Activated CD4-positive, alpha-beta T cell treated with anti-CD3 and anti-CD28 coated beads for 36 hours (primary cell): ENCODE measurements around the gene BCL7A. TPM values are rescaled to one million over a fixed set of nuclear protein-coding genes. Genes with fewer than 3 reads are reported as not detected.
A peak's percentile ranks its signal among the peaks of the same experiment; 100 is the strongest.
"Not testable (repeated sequence)": the region's sequence is repeated elsewhere in the genome, so short reads cannot be mapped to it uniquely, and the experiment has no call there.

Experiments
- ATAC-seq: fragments of 200-7000 bp; cut with Tn5 transposase; one replicate; pipeline ENCODE4 v1.10.0; 2021; ENCODE audit warnings: mild to moderate bottlenecking, moderate library complexity
- CTCF ChIA-PET: fragments of 350-600 bp; sonication (Branson Sonifier 250); formaldehyde crosslinking; loops from one replicate; lab custom pipeline; 2021; ENCODE audit warnings: antibody characterized with exemption; lab: Charles Lee
- POLR2A ChIA-PET: fragments of 350-600 bp; sonication (Branson Sonifier 250); formaldehyde crosslinking; loops from one replicate; lab custom pipeline; 2021; ENCODE audit warnings: antibody characterized with exemption, inconsistent platforms; lab: Charles Lee
- DNase-seq: peaks from one replicate; pipeline ENCODE4 v3.0.0-alpha.2; 2020
- H3K27ac Mint-ChIP-seq: one replicate; pipeline ENCODE4 v1.8.0; 2021; ENCODE audit warnings: mixed read lengths
- H3K27me3 Mint-ChIP-seq: one replicate; pipeline ENCODE4 v1.8.0; 2021; ENCODE audit warnings: mixed read lengths
- H3K36me3 Mint-ChIP-seq: one replicate; pipeline ENCODE4 v1.8.0; 2021; ENCODE audit warnings: low read depth, mixed read lengths
- H3K4me1 Mint-ChIP-seq: one replicate; pipeline ENCODE4 v1.8.0; 2021; ENCODE audit warnings: mixed read lengths
- H3K4me3 Mint-ChIP-seq: one replicate; pipeline ENCODE4 v1.8.0; 2021; ENCODE audit warnings: mild to moderate bottlenecking, moderate library complexity, mixed read lengths
- H3K9me3 Mint-ChIP-seq: one replicate; pipeline ENCODE4 v1.8.0; 2021; ENCODE audit warnings: low read depth, mixed read lengths
- intact Hi-C, 2 experiments: fragments of 100-400 bp; cut with DNase I in 1 of 2; cut with micrococcal nuclease in 1 of 2; formaldehyde crosslinking; loops; one replicate each; pipeline versions ENCODE4 v1.14.2 to v1.15.1; 2022 to 2024; cut with DNase I, micrococcal nuclease
- total RNA-seq, 2 experiments: library from RNA; stranded (reverse); gene quantifications; one replicate each; pipeline ENCODE4 v1.2.3, GENCODE V29; 2021

Gene BCL7A
- total RNA-seq, 2 experiments from 2014 or later = 6.4 to 6.6 TPM

DNA sequence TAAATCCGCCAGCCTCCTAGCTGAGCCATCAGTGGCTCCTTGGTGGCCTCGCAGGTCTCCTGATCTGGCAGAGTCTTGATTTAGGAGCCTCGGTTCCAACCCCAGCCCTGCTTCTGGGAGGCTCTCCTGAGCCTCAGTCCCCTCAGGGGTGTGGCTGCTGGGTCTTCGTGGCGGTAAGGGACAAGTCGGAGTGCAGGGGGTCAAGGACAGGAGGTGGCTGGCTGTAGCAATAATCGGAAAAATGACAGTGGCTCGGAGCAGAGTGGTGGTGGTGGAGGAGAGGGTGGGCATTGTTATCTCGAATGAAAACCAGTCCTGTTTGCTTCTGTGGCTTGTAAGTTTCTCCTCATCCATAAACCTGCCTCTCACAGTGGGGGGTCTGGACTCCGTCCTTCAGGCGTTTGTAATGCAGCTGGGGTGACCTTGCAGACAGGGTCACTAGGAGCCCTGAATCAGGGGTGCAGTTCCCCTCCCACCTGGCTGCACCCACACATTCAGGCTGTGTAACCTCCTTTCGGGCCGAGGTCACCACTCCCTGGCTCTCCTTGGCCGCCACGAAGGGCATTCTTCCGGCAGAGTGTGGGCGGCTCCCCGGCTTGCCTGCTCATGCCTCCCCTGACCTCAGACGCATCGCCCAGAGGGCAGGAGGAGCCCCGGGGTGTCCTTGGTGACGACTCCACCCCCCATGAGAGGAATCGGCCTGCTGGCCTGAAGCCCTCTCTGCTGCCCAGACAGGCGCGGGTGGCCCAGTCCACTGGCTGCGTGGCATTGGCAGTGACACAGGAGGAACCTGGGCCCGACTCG lies 8.1 kb downstream of the BCL7A start:
- DNase-seq = no peak
- no peak for ATAC-seq
- CTCF ChIA-PET = interaction anchor here (0.5 to 0.7 kb wide), 4 partner anchors 56 to 329 kb away, joined by 3 to 5 read pairs (median 3); no protein-coding TSS in a partner anchor
- Mint-ChIP-seq H3K4me3 (no peak overlapping the region), H3K9me3 (no peaks in the 10 kb centered on the region), H3K36me3 (no peaks in the 10 kb centered on the region), H3K27ac (no peak overlapping the region), H3K27me3 (no peaks in the 10 kb centered on the region), H3K4me1 (peaks cover 7% of the 10 kb centered on the region)
- intact Hi-C loops = no loop called here
- POLR2A ChIA-PET = no interaction called here

DNA sequence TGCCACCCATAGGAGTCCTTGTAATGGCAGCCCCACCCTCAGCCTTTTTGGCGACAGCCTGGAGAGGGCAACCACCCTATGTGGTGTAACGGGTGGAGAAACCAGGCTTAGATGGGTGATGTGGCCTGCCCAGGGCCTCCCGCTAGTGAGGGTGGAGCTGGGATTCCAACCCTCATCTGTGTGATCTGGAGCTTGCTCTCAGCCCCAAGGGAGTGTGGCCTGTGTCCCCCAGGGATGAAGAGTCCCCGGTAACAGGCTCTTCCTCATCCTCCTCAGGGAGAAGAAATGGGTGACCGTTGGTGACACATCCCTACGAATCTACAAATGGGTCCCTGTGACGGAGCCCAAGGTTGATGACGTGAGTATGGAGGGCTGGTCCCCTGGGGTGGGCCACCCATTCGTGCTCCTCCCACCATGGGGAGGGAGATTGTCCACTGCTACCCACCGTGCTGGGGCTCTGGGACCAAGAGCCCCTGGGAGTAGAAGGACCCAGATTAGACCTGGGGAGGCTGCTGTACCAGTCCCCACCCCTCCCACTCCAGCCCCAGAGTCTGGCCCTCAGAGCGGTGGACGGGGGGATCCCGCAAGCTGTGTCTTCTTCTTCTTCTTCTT lies 8.8 kb downstream of the BCL7A start:
- Mint-ChIP-seq H3K27ac (no peak overlapping the region), H3K4me1 (peaks cover 7% of the 10 kb centered on the region), H3K4me3 (no peak overlapping the region), H3K36me3 (no peaks in the 10 kb centered on the region), H3K27me3 (no peaks in the 10 kb centered on the region), H3K9me3 (no peaks in the 10 kb centered on the region)
- ChIA-PET POLR2A (no interaction called here), CTCF (interaction anchor here (0.6 to 1.2 kb wide), 3 partner anchors 16 to 328 kb away, joined by 3 read pairs; partner anchors contain the start of gene CFAP251)
- no peak for ATAC-seq
- no peak for DNase-seq
- intact Hi-C loops = no loop called here

DNA sequence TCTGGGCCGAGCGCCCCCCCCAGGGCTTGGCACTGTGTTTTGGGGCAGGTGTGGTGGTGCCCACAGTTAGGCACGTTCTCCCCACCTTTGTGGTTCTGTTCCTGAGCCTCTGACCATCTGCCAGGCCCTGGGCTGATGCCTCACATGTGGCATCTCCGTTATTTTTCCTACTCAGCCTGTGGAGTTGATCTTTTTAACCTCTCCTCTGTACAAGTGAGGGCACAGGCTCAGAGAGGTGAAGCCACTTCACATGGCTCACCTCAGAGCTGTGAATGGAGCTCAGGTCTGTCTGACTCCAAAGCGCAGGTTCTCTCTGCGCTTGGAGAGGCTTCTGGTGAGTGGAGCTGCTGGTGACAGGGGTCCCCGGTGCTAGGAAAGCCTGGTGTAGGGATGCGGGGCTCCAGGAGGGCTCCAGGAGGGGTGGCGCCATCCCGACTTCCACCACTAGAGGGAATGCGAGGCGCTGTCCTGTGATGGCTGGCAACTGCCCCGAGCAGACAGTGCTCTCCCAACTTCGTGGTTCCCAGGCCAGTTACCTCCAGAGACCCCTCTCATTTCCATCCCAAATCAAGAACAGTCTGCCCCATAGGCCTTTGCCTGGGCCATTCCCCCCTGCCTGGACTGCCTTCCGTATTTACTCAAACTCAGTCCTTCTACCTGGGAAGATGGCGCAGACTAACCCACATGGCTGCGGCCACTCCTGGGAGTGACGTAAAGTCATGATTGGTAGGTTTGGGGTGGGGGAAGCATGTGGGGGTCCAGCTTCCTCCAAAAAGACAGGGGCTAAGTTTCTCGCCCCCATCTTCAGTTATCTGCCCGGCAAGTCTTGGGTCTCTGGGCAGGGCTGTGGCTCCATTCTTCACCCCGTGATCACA lies 9.9 kb downstream of the BCL7A start:
- ChIA-PET POLR2A (interaction anchor here (0.7 kb wide), 1 partner anchor 514 kb away, joined by 3 read pairs; no protein-coding TSS in a partner anchor), CTCF (interaction anchor here (0.7 to 1.2 kb wide), 3 partner anchors 17 to 113 kb away, joined by 3 to 4 read pairs (median 3); partner anchors contain the start of gene CFAP251)
- no peak overlapping the region for H3K27ac Mint-ChIP-seq
- ATAC-seq (peak; percentile 84), DNase-seq (peak; percentile 77)
- no peaks in the 10 kb centered on the region for H3K27me3 Mint-ChIP-seq
- no peaks in the 10 kb centered on the region for H3K36me3 Mint-ChIP-seq
- intact Hi-C loops = no loop called here
- no peak overlapping the region for H3K4me3 Mint-ChIP-seq
- no peaks in the 10 kb centered on the region for H3K9me3 Mint-ChIP-seq
- peaks cover 7% of the 10 kb centered on the region for H3K4me1 Mint-ChIP-seq

DNA sequence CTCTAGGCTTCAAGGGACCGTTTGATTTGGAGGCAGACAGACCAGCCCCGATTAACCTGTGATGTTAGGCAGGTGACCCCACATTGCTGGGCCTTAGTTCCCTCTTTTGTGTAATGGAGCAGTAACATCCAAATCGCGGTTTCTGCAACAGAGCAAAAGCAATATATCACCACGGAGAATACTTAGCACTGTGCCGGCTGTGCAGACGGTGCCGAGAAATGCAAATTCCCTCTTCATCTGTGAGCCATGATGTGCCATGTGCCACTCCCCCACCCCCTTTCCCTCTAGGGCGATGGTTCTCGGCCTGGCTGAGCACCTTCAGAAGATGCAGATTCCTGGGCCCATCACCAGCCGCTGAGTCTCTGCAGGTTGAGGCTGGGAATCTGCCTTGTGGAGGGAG lies 10.9 kb downstream of the BCL7A start:
- Mint-ChIP-seq H3K4me1 (peaks cover 7% of the 10 kb centered on the region), H3K27ac (no peak overlapping the region), H3K9me3 (no peaks in the 10 kb centered on the region), H3K36me3 (no peaks in the 10 kb centered on the region), H3K27me3 (no peaks in the 10 kb centered on the region), H3K4me3 (no peak overlapping the region)
- ChIA-PET CTCF (interaction anchor here (0.6 to 1.4 kb wide), 3 partner anchors 47 to 115 kb away, joined by 3 to 5 read pairs (median 4); no protein-coding TSS in a partner anchor), POLR2A (no interaction called here)
- ATAC-seq (no peak), DNase-seq (no peak)
- intact Hi-C loops = no loop called here

DNA sequence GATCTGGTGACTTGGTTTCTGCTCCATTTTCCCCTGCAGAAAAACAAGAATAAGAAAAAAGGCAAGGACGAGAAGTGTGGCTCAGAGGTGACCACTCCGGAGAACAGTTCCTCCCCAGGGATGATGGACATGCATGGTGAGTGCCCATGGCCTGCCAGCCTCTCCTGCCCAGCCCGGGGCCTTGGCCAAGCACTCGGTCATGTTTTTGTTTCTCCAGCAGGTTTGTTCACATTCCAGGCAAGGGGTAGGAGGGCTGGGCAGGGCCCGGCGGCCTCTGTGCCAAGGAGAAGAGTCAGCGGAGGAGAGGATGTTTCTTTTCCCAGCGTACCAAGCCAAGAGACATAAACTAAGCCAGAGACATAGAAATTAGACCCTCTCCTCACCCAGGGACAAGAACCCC lies 13.6 kb downstream of the BCL7A start:
- Mint-ChIP-seq H3K27me3 (no peaks in the 10 kb centered on the region), H3K4me3 (no peak overlapping the region)

DNA sequence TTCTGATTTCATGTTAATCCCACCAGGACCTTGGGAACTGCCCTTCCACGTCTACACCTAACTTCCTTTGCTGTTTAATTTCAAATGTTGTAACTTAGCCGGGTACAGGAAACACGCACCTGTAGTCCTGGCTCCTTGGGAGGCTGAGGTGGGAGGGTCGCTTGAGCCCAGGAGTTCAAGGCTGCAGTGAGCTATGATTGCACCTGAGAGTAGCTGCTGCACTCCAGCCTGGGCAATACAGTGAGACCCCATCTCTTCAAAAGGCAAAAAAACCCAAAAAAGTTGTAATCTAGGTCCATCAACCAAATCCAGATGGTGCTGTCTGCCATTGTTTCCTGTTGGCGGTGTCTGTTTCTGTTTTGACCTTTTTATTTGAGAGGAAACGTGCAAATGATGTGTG lies 14.5 kb downstream of the BCL7A start:
- H3K27me3 Mint-ChIP-seq = no peaks in the 10 kb centered on the region
- ATAC-seq = no peak
- no peaks in the 10 kb centered on the region for H3K4me1 Mint-ChIP-seq
- H3K36me3 Mint-ChIP-seq = no peaks in the 10 kb centered on the region
- CTCF ChIA-PET = interaction anchor here (0.7 to 1.1 kb wide), 3 partner anchors 8 to 135 kb away, joined by 3 to 7 read pairs (median 3); no protein-coding TSS in a partner anchor
- POLR2A ChIA-PET = interaction anchor here (1.0 kb wide), 1 partner anchor 8 kb away, joined by 3 read pairs; no protein-coding TSS in a partner anchor
- DNase-seq = no peak
- intact Hi-C loops = no loop called here
- H3K27ac Mint-ChIP-seq = no peak overlapping the region
- no peak overlapping the region for H3K4me3 Mint-ChIP-seq
- H3K9me3 Mint-ChIP-seq = no peaks in the 10 kb centered on the region

More for the DNA sequence above, 13.6 kb downstream of the BCL7A start:
- no peak overlapping the region for H3K27ac Mint-ChIP-seq
- ChIA-PET CTCF (no interaction called here), POLR2A (no interaction called here)
- no peaks in the 10 kb centered on the region for H3K4me1 Mint-ChIP-seq
- H3K9me3 Mint-ChIP-seq = no peaks in the 10 kb centered on the region
- intact Hi-C loops = no loop called here
- no peak for DNase-seq
- H3K36me3 Mint-ChIP-seq = no peaks in the 10 kb centered on the region
- no peak for ATAC-seq

DNA sequence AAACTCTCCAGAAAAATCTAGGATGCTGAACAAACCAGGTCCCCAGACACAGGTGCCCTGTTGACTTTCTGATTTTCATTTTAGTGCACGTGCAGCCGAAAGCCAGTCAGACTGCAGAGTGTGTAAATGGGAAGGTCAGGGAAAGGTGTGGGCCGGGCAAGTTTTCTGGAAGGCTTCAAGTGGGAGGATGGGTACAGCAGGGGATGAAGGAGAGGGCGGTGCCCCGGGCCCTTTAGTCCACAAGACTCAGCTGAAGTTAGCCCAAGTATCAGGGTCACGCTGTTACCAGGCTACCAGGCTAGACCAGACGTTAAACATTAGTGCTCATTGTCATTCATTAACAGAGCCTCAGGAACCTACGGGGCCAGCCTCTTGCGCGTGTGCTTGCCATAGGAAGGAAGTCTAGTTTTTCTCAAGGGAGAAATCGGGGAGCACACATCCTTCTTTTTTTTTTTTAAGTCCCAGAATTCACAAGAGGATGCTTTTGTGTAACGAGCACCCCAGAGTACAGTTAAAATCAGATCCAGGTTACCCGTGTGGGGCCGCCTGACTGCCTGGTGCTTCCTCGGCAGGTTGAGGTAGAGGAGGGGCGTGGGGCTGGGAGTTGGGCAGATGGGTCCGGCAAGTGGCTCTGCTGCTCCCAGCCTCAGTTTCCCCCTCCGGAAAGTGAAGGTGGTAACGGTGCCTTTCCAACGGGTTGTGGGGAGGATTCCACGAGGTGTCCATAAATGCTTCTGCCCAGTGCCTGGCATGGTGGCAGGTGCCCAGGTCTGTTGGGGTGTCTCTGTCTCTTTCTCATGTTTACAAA lies 19.1 kb downstream of the BCL7A start:
- Mint-ChIP-seq H3K27ac (no peak overlapping the region), H3K36me3 (no peaks in the 10 kb centered on the region), H3K9me3 (no peaks in the 10 kb centered on the region), H3K4me3 (no peak overlapping the region), H3K4me1 (no peaks in the 10 kb centered on the region), H3K27me3 (no peaks in the 10 kb centered on the region)
- intact Hi-C loops = no loop called here
- ChIA-PET CTCF (interaction anchor here (1.0 kb wide), 1 partner anchor 122 kb away, joined by 3 read pairs; no protein-coding TSS in a partner anchor), POLR2A (no interaction called here)
- ATAC-seq (no peak), DNase-seq (no peak)

DNA sequence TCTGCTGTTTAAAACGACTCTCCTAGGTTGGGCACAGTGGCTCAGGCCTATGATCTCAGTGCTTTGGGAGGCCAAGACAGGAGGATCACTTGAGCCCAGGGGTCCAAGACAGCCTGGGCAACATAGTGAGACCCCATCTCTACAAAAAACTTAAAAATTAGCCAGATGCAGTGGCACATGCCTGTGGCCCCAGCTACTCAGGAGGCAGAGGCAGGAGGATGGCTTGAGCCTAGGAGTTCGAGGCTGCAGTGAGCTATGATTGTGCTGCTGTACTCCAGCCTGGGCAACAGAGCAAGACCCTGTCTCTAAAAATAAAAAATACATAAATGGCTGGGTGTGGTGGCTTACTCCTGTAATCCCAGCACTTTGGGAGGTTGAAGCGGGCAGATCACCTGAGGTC lies 19.8 kb downstream of the BCL7A start:
- H3K9me3 Mint-ChIP-seq, ATAC-seq, H3K4me3 Mint-ChIP-seq, H3K4me1 Mint-ChIP-seq, intact Hi-C loops, POLR2A ChIA-PET, DNase-seq, H3K27me3 Mint-ChIP-seq, H3K27ac Mint-ChIP-seq, H3K36me3 Mint-ChIP-seq: not testable (repeated sequence)
- CTCF ChIA-PET = interaction anchor here (0.7 kb wide), 1 partner anchor 282 kb away, joined by 3 read pairs; no protein-coding TSS in a partner anchor

DNA sequence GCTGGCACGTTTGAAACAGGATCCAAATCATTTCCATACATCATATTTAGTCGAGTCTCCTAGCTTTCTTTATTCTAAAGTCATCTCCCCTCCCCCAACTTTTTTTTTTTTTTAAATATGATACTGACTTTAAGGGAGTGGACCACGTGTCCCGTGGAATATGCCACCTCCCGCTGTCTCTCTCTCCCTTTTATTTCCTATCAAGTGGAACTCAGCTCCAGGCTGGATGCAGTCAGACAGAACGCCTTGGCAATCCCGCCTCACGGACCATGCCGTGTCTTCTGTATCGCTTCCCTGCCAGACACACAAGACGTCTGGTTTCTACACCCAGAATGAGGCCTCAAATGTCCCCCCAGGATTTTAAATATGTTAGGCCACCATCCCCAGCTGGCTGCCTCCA lies 21.2 kb downstream of the BCL7A start:
- DNase-seq (no peak), ATAC-seq (no peak)
- H3K4me3 Mint-ChIP-seq = no peak overlapping the region
- no peaks in the 10 kb centered on the region for H3K9me3 Mint-ChIP-seq
- no peaks in the 10 kb centered on the region for H3K36me3 Mint-ChIP-seq
- H3K27me3 Mint-ChIP-seq = no peaks in the 10 kb centered on the region
- no peaks in the 10 kb centered on the region for H3K4me1 Mint-ChIP-seq
- ChIA-PET CTCF (interaction anchor here (0.6 to 1.6 kb wide), 4 partner anchors 9 to 298 kb away, joined by 3 read pairs; no protein-coding TSS in a partner anchor), POLR2A (interaction anchor here (0.6 kb wide), 1 partner anchor 146 kb away, joined by 3 read pairs; no protein-coding TSS in a partner anchor)
- no peak overlapping the region for H3K27ac Mint-ChIP-seq
- intact Hi-C loops = no loop called here

DNA sequence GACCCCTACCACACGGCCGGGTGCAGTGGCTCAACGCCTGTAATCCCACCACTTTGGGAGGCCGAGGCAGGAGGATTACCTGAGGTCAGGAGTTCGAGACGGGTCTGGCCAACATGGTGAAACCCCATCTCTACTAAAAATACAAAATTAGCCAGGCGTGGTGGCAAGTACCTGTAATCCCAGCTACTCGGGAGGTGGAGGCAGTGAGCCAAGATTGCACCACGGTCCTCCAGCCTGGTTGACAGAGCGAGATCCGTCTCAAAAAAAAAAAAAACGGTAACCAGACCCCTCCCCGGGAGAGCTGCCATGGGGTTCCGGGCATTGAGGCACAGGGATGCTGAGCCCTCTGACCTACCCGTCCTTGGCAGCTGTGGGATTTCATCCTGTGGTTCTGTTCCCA lies 21.8 kb downstream of the BCL7A start:
- Mint-ChIP-seq H3K27me3 (no peaks in the 10 kb centered on the region), H3K9me3 (no peaks in the 10 kb centered on the region), H3K4me1 (no peaks in the 10 kb centered on the region), H3K4me3 (no peak overlapping the region), H3K36me3 (no peaks in the 10 kb centered on the region), H3K27ac (no peak overlapping the region)
- ChIA-PET CTCF (interaction anchor here (1.1 to 1.6 kb wide), 3 partner anchors 8 to 80 kb away, joined by 3 read pairs; no protein-coding TSS in a partner anchor), POLR2A (interaction anchor here (0.6 kb wide), 1 partner anchor 145 kb away, joined by 3 read pairs; no protein-coding TSS in a partner anchor)
- intact Hi-C loops = no loop called here
- DNase-seq (no peak), ATAC-seq (no peak)
